PC-3 (cell line): Measurements from ENCODE around the gene USH2A.

Source experiments
- EZH2 ChIP-seq: fragments of 300-600 bp; sonication (generic); IDR thresholded peaks from one replicate; pipeline ENCODE4 v1.6.1; 2017; ENCODE audit warnings: antibody characterized with exemption, mild to moderate bottlenecking, low read length; ENCODE audit not compliant: unreplicated experiment
- EZH2phosphoT487 ChIP-seq: fragments of 300-600 bp; sonication (generic); IDR thresholded peaks from 2 replicates; pipeline ENCODE4 v1.6.1; 2018; ENCODE audit warnings: mild to moderate bottlenecking, antibody characterized with exemption, low read length, borderline replicate concordance
- TF ChIP-seq, protein P1 (sequence below): fragments of 300-600 bp; sonication (generic); conservative IDR thresholded peaks from 2 replicates; pipeline ENCODE4 v1.5.1; 2017; ENCODE audit warnings: antibody characterized with exemption, low read depth, mild to moderate bottlenecking, low read length

DNA sequence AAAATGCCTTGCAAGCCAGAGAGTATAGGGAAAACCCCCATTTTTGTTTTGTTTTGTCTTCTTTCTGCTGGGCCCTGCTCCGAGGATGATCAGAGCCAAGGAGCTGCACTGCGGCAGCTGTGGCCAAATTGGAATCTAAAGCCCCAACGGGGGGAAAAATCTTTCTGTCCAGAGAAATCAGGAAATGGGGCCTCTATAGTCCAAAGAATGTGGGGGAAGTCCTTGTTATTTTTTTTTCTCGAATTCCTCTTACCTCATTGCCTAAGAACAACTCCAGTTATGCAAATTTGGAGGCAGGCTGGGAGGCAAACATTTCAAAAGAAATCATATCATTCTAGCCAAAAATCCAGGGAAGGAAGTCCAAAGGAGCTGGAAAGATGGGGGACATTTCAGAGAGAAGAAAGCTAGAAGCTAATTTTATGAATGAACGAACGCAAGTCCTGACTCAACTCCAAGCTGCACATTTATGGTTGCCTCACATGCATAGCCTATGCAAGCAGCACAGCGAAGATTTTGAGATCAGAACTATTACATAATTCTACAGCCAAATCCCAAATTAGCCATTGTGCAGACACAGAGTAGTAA lies 592.9 kb downstream of the USH2A start:
- TF ChIP-seq EZH2phosphoT487 (no peak), EZH2 (no peak)
- TF ChIP-seq, protein P1, sequence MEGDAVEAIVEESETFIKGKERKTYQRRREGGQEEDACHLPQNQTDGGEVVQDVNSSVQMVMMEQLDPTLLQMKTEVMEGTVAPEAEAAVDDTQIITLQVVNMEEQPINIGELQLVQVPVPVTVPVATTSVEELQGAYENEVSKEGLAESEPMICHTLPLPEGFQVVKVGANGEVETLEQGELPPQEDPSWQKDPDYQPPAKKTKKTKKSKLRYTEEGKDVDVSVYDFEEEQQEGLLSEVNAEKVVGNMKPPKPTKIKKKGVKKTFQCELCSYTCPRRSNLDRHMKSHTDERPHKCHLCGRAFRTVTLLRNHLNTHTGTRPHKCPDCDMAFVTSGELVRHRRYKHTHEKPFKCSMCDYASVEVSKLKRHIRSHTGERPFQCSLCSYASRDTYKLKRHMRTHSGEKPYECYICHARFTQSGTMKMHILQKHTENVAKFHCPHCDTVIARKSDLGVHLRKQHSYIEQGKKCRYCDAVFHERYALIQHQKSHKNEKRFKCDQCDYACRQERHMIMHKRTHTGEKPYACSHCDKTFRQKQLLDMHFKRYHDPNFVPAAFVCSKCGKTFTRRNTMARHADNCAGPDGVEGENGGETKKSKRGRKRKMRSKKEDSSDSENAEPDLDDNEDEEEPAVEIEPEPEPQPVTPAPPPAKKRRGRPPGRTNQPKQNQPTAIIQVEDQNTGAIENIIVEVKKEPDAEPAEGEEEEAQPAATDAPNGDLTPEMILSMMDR = no peak
